A673 (cell line): ENCODE results near the gene AOPEP.

Experiments used
- EZH2 ChIP-seq: fragments of 200-600 bp; sonication (generic); IDR thresholded peaks from 2 replicates; pipeline ENCODE4 v1.6.1; 2017; ENCODE audit warnings: borderline replicate concordance, low read depth, mild to moderate bottlenecking, mixed read lengths, antibody characterized with exemption, low read length; ENCODE audit not compliant: poor library complexity, severe bottlenecking
- TF ChIP-seq, protein P1 (sequence below): fragments of 300-800, 200-600 bp; sonication (generic); conservative IDR thresholded peaks from 2 replicates; pipeline ENCODE4 v1.5.1; 2017; ENCODE audit warnings: low read depth, mild to moderate bottlenecking, antibody characterized with exemption, low read length, moderate library complexity, mixed read lengths

DNA sequence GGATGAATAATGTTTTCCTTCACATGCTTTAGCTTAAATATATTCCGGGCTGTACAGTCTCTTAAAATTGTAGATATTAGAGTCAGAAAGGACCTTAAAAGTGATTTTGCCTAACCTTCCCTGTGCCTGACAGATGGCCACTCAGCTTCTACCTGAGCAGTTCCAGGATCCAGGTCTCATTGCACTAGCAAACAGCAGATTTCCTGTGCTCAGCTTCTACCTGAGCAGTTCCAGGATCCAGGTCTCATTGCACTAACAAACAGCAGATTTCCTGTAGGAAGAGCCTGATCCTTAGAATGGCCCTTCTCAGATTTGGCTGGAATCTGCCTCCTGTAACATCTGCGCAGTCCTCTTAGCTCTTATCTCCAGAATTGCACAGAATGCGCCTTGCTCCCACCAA is 219.8 kb downstream of the AOPEP start:
- TF ChIP-seq, protein P1, sequence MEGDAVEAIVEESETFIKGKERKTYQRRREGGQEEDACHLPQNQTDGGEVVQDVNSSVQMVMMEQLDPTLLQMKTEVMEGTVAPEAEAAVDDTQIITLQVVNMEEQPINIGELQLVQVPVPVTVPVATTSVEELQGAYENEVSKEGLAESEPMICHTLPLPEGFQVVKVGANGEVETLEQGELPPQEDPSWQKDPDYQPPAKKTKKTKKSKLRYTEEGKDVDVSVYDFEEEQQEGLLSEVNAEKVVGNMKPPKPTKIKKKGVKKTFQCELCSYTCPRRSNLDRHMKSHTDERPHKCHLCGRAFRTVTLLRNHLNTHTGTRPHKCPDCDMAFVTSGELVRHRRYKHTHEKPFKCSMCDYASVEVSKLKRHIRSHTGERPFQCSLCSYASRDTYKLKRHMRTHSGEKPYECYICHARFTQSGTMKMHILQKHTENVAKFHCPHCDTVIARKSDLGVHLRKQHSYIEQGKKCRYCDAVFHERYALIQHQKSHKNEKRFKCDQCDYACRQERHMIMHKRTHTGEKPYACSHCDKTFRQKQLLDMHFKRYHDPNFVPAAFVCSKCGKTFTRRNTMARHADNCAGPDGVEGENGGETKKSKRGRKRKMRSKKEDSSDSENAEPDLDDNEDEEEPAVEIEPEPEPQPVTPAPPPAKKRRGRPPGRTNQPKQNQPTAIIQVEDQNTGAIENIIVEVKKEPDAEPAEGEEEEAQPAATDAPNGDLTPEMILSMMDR: no peak
- TF ChIP-seq EZH2: no peak
